H9 (cell line): ENCODE results near the gene OGFRL1. TPM values are rescaled to one million over a fixed set of nuclear protein-coding genes. Genes with fewer than 3 reads are reported as not detected.

Experiments used
- DNase-seq: peaks from one replicate; pipeline ENCODE4 v3.0.0-alpha.2; 2017
- H2AFZ ChIP-seq: one replicate; pipeline ENCODE4 v1.6.1; 2013; ENCODE audit warnings: mild to moderate bottlenecking, low read length, control low read depth, moderate library complexity
- H2AK5ac ChIP-seq: 2 replicates; pipeline ENCODE4 v1.6.1; 2013; ENCODE audit warnings: low read length, control low read depth, mixed read lengths; ENCODE audit not compliant: insufficient read length
- H2BK120ac ChIP-seq: one replicate; pipeline ENCODE4 v1.6.1; 2013; ENCODE audit warnings: low read depth, mild to moderate bottlenecking, low read length, control low read depth, inconsistent platforms; ENCODE audit not compliant: poor library complexity, severe bottlenecking
- H2BK12ac ChIP-seq: 2 replicates; pipeline ENCODE4 v1.6.1; 2013; ENCODE audit warnings: low read length, control low read depth, mixed read lengths, low read depth; ENCODE audit not compliant: insufficient read length
- H2BK15ac ChIP-seq: 2 replicates; pipeline ENCODE4 v1.6.1; 2013; ENCODE audit warnings: low read depth, low read length, control low read depth
- H2BK20ac ChIP-seq: one replicate; pipeline ENCODE4 v1.6.1; 2013; ENCODE audit warnings: low read depth, mild to moderate bottlenecking, low read length, control low read depth, inconsistent platforms; ENCODE audit not compliant: poor library complexity, severe bottlenecking
- H2BK5ac ChIP-seq: 2 replicates; pipeline ENCODE4 v1.6.1; 2013; ENCODE audit warnings: low read length, control low read depth, mixed read lengths; ENCODE audit not compliant: insufficient read length
- H3K14ac ChIP-seq: 2 replicates; pipeline ENCODE4 v1.6.1; 2013; ENCODE audit warnings: low read length, control low read depth; ENCODE audit not compliant: insufficient read depth
- H3K18ac ChIP-seq: 2 replicates; pipeline ENCODE4 v1.6.1; 2013; ENCODE audit warnings: low read depth, mild to moderate bottlenecking, mixed read lengths, low read length, control low read depth; ENCODE audit not compliant: insufficient read length
- H3K23ac ChIP-seq: 2 replicates; pipeline ENCODE4 v1.6.1; 2013; ENCODE audit warnings: low read length, control low read depth, mixed read lengths, low read depth; ENCODE audit not compliant: insufficient read length
- H3K23me2 ChIP-seq: 2 replicates; pipeline ENCODE4 v1.6.1; 2013; ENCODE audit warnings: low read depth, mild to moderate bottlenecking, mixed read lengths, low read length, control low read depth; ENCODE audit not compliant: insufficient read length, poor library complexity, severe bottlenecking
- H3K27ac ChIP-seq: 2 replicates; pipeline ENCODE4 v1.5.1; 2013; ENCODE audit warnings: low read length, control low read depth, mixed read lengths, low read depth; ENCODE audit not compliant: insufficient read length
- H3K27me3 ChIP-seq: 2 replicates; pipeline ENCODE4 v1.6.1; 2013; ENCODE audit warnings: low read length, control low read depth, inconsistent platforms; ENCODE audit not compliant: insufficient read depth
- H3K4ac ChIP-seq: 2 replicates; pipeline ENCODE4 v1.6.1; 2013; ENCODE audit warnings: low read depth, mild to moderate bottlenecking, control low read depth, inconsistent platforms, low read length, moderate library complexity
- H3K4me1 ChIP-seq: 2 replicates; pipeline ENCODE4 v1.6.1; 2013; ENCODE audit warnings: low read length, control low read depth, inconsistent platforms; ENCODE audit not compliant: insufficient read depth
- H3K4me2 ChIP-seq: 2 replicates; pipeline ENCODE4 v1.6.1; 2013; ENCODE audit warnings: low read length, control low read depth, mixed read lengths; ENCODE audit not compliant: insufficient read length, insufficient read depth
- H3K56ac ChIP-seq: 2 replicates; pipeline ENCODE4 v1.6.1; 2013; ENCODE audit warnings: low read depth, mild to moderate bottlenecking, mixed read lengths, low read length, control low read depth; ENCODE audit not compliant: insufficient read length
- H3K79me1 ChIP-seq: 2 replicates; pipeline ENCODE4 v1.6.1; 2013; ENCODE audit warnings: low read depth, mild to moderate bottlenecking, moderate library complexity, low read length, control low read depth, inconsistent platforms; ENCODE audit not compliant: insufficient read depth, poor library complexity, severe bottlenecking
- H3K79me2 ChIP-seq: 2 replicates; pipeline ENCODE4 v1.6.1; 2013; ENCODE audit warnings: low read length, control low read depth, inconsistent platforms; ENCODE audit not compliant: insufficient read depth
- H3K9ac ChIP-seq: 2 replicates; pipeline ENCODE4 v1.6.1; 2013; ENCODE audit warnings: low read length, control low read depth, mixed read lengths; ENCODE audit not compliant: insufficient read length; ENCODE audit errors: extremely low read depth
- H3K9me3 ChIP-seq: one replicate; pipeline ENCODE4 v1.6.1; 2013; ENCODE audit warnings: low read depth, low read length, inconsistent platforms; ENCODE audit not compliant: control insufficient read depth
- H3T11ph ChIP-seq: one replicate; pipeline ENCODE4 v1.6.1; 2013; ENCODE audit warnings: mild to moderate bottlenecking, low read length, control low read depth, inconsistent platforms
- H4K20me1 ChIP-seq: one replicate; pipeline ENCODE4 v1.6.1; 2013; ENCODE audit not compliant: control insufficient read depth, insufficient read length, insufficient read depth
- H4K5ac ChIP-seq: 2 replicates; pipeline ENCODE4 v1.6.1; 2013; ENCODE audit warnings: low read depth, mild to moderate bottlenecking, mixed read lengths, low read length, control low read depth; ENCODE audit not compliant: insufficient read length
- H4K8ac ChIP-seq: replicated peaks from 2 replicates; pipeline ENCODE4 v1.6.1; 2013; ENCODE audit warnings: low read length, control low read depth, mixed read lengths, low read depth; ENCODE audit not compliant: insufficient read length
- H4K91ac ChIP-seq: 2 replicates; pipeline ENCODE4 v1.6.1; 2013; ENCODE audit warnings: low read depth, mild to moderate bottlenecking, moderate library complexity, mixed read lengths, low read length, control low read depth; ENCODE audit not compliant: insufficient read length
- H3K27ac Mint-ChIP-seq, 3 experiments: 2 replicates in 2 of 3; 3 replicates in 1 of 3; pipeline ENCODE4 v1.8.0; 2020 to 2021; ENCODE audit warnings: mixed read lengths in 3 of 3, mild to moderate bottlenecking in 1 of 3, moderate library complexity in 1 of 3
- H3K27me3 Mint-ChIP-seq: 2 replicates; pipeline ENCODE4 v1.8.0; 2021; ENCODE audit warnings: low read depth, mild to moderate bottlenecking, moderate library complexity, mixed read lengths
- H3K36me3 Mint-ChIP-seq, 3 experiments: 2 replicates in 2 of 3; 3 replicates in 1 of 3; pipeline ENCODE4 v1.8.0; 2020 to 2021; ENCODE audit warnings: low read depth in 3 of 3, mixed read lengths in 3 of 3; ENCODE audit not compliant: insufficient read depth in 1 of 3
- H3K4me1 Mint-ChIP-seq, 2 experiments: 2 replicates each; pipeline ENCODE4 v1.8.0; 2020; ENCODE audit warnings: mixed read lengths in 2 of 2
- H3K4me3 Mint-ChIP-seq, 2 experiments: 2 replicates in 1 of 2; 3 replicates in 1 of 2; pipeline ENCODE4 v1.8.0; 2020 to 2021; ENCODE audit warnings: mild to moderate bottlenecking in 2 of 2, mixed read lengths in 2 of 2, moderate library complexity in 1 of 2
- H3K9me3 Mint-ChIP-seq, 2 experiments: 2 replicates in 1 of 2; 3 replicates in 1 of 2; pipeline ENCODE4 v1.8.0; 2020; ENCODE audit warnings: mild to moderate bottlenecking in 2 of 2, mixed read lengths in 2 of 2, moderate library complexity in 1 of 2
- CTCF ChIP-seq: fragments of 200-600 bp; sonication (generic); conservative IDR thresholded peaks from 3 replicates; pipeline ENCODE4 v1.8.0; 2021; ENCODE audit warnings: antibody characterized with exemption, mild to moderate bottlenecking
- WGBS: extraction: QIAGEN DNeasy Blood & Tissue Kit; methylation state at CpG from one replicate; pipeline ENCODE4 v1.1.7; 2013; ENCODE audit warnings: missing lambda C conversion rate, low lambda C conversion rate, mixed read lengths; ENCODE audit not compliant: insufficient read length; ENCODE audit errors: extremely low coverage; 5-methylcytosine and 5-hydroxymethylcytosine counted together
- total RNA-seq: library from RNA; stranded (reverse); gene quantifications from 2 replicates; pipeline ENCODE4 v1.2.1, GENCODE V29; 2021

Gene OGFRL1
- total RNA-seq, 1 experiment from 2014 or later: 2.8 TPM

DNA sequence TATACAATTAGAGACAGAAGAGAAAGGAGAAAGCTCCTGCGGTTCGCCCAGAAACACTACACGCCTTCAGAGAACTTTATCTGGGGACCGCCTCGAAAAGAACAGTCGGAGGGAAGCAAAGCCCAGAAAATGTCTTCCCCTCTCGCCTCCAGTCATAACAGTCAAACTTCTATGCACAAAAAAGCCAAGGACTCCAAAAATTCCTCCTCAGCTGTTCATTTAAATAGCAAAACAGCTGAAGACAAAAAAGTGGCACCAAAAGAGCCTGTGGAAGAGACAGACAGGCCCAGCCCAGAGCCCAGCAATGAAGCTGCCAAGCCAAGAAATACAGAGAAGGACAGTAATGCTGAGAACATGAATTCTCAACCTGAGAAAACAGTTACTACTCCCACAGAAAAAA, 12.9 kb downstream of the OGFRL1 start:
- Histone ChIP-seq H3K27ac (no peak overlapping the region), H2AK5ac (no peak overlapping the region), H3K27me3 (no peaks in the 10 kb centered on the region), H2BK120ac (no peak overlapping the region), H4K20me1 (no peaks in the 10 kb centered on the region), H3T11ph (no peak overlapping the region), H3K56ac (no peak overlapping the region), H3K4ac (no peak overlapping the region), H3K9me3 (no peaks in the 10 kb centered on the region), H3K23me2 (no peaks in the 10 kb centered on the region), H4K5ac (no peak overlapping the region), H2AFZ (no peak overlapping the region), H3K18ac (no peak overlapping the region), H2BK12ac (no peak overlapping the region), H3K79me1 (no peaks in the 10 kb centered on the region), H3K23ac (no peak overlapping the region), H2BK20ac (no peak overlapping the region), H3K9ac (no peak overlapping the region), H3K4me2 (no peak overlapping the region), H4K91ac (no peak overlapping the region), H3K4me1 (no peaks in the 10 kb centered on the region), H2BK5ac (no peak overlapping the region), H3K79me2 (no peaks in the 10 kb centered on the region), H4K8ac (no peak overlapping the region), H3K14ac (no peak overlapping the region), H2BK15ac (no peak overlapping the region)
- Mint-ChIP-seq H3K27ac (peak overlapping the region in 1 of 3 experiments; percentile 38; a peak in 1 of 7 replicates), H3K4me1 (peaks cover 9% of the 10 kb centered on the region in 2 experiments), H3K4me3 (no peak overlapping the region), H3K36me3 (peaks cover 0 to 8% (median 2%) of the 10 kb centered on the region in 3 experiments; a peak in 1 of 7 replicates), H3K9me3 (no peaks in the 10 kb centered on the region), H3K27me3 (no peaks in the 10 kb centered on the region)
- no peak for TF ChIP-seq CTCF
- no CpG with 5 or more reads among the region's 7 CpGs for WGBS
- no peak for DNase-seq
